ENCODE measurements around the gene C2orf76. TPM values are rescaled to one million over a fixed set of nuclear protein-coding genes. Genes with fewer than 3 reads are reported as not detected.

The C2orf76 gene
- polyA plus RNA-seq, 4 donors = 11.0 to 13.5 (median 12.2) TPM

- Histone ChIP-seq H3K9me3 (ENCODE audit: control insufficient read depth in 2 of 2, insufficient read depth in 1 of 2, low read depth in 1 of 2, low read length in 1 of 2) (no peaks in the 10 kb centered on the region), H3K4me1 (ENCODE audit: control insufficient read depth in 3 of 3, insufficient read depth in 2 of 3, low read depth in 1 of 3, low read length in 2 of 3) (peaks cover 0 to 9% (median 0%) of the 10 kb centered on the region in 3 donors), H3K36me3 (ENCODE audit: control insufficient read depth in 3 of 3, insufficient read depth in 2 of 3, low read depth in 1 of 3, low read length in 3 of 3) (no peaks in the 10 kb centered on the region), H3K27me3 (ENCODE audit: control insufficient read depth in 3 of 3, insufficient read depth in 3 of 3, low read length in 3 of 3) (no peaks in the 10 kb centered on the region), H3K4me3 (ENCODE audit: low read depth in 1 of 3, low read length in 3 of 3) (no peak overlapping the region), H3K27ac (ENCODE audit: low read depth in 1 of 3, low read length in 2 of 3) (no peak overlapping the region)
- FAIRE-seq (no peak), DNase-seq (no peak)
- 65 to 94% (median 82%) methylated on average over 4 of the region's 4 CpGs for WGBS, 3 donors
Observed at GRCh38 chr2:119308793-119309330, 57.8 kb downstream of the C2orf76 start.

GRCh38 chr2:119307419-119308140 lies 59.1 kb downstream of the C2orf76 start:
- no peaks in the 10 kb centered on the region for H3K9me3 ChIP-seq (ENCODE audit: control insufficient read depth in 2 of 2, insufficient read depth in 1 of 2, low read depth in 1 of 2, low read length in 1 of 2)
- no peak for FAIRE-seq

GRCh38 chr2:119306196-119306590 lies 60.4 kb downstream of the C2orf76 start:
- no peak for FAIRE-seq
- H3K36me3 ChIP-seq (ENCODE audit: control insufficient read depth in 3 of 3, insufficient read depth in 2 of 3, low read depth in 1 of 3, low read length in 3 of 3) = peaks cover 0 to 2% (median 0%) of the 10 kb centered on the region in 3 donors
- WGBS, 3 donors = 39 to 59% (median 58%) methylated on average over 10 of the region's 10 CpGs
- H3K4me3 ChIP-seq (ENCODE audit: low read depth in 1 of 3, low read length in 3 of 3) = no peak overlapping the region
- DNase-seq = no peak
- H3K9me3 ChIP-seq (ENCODE audit: control insufficient read depth in 2 of 2, insufficient read depth in 1 of 2, low read depth in 1 of 2, low read length in 1 of 2) = no peaks in the 10 kb centered on the region
- H3K27me3 ChIP-seq (ENCODE audit: control insufficient read depth in 3 of 3, insufficient read depth in 3 of 3, low read length in 3 of 3) = no peaks in the 10 kb centered on the region
- H3K27ac ChIP-seq (ENCODE audit: low read depth in 1 of 3, low read length in 2 of 3) = no peak overlapping the region
- peaks cover 0 to 9% (median 0%) of the 10 kb centered on the region in 3 donors for H3K4me1 ChIP-seq (ENCODE audit: control insufficient read depth in 3 of 3, insufficient read depth in 2 of 3, low read depth in 1 of 3, low read length in 2 of 3)

More at GRCh38 chr2:119307419-119308140, 59.1 kb downstream of the C2orf76 start:
- H3K4me1 ChIP-seq (ENCODE audit: control insufficient read depth in 3 of 3, insufficient read depth in 2 of 3, low read depth in 1 of 3, low read length in 2 of 3) = peaks cover 0 to 9% (median 0%) of the 10 kb centered on the region in 3 donors
- H3K4me3 ChIP-seq (ENCODE audit: low read depth in 1 of 3, low read length in 3 of 3) = no peak overlapping the region
- no peak for DNase-seq
- no peaks in the 10 kb centered on the region for H3K36me3 ChIP-seq (ENCODE audit: control insufficient read depth in 3 of 3, insufficient read depth in 2 of 3, low read depth in 1 of 3, low read length in 3 of 3)
- 88 to 96% (median 92%) methylated on average over 7 of the region's 7 CpGs for WGBS, 3 donors
- no peaks in the 10 kb centered on the region for H3K27me3 ChIP-seq (ENCODE audit: control insufficient read depth in 3 of 3, insufficient read depth in 3 of 3, low read length in 3 of 3)
- no peak overlapping the region for H3K27ac ChIP-seq (ENCODE audit: low read depth in 1 of 3, low read length in 2 of 3)

GRCh38 chr2:119305497-119306195 lies 61.0 kb downstream of the C2orf76 start:
- no peaks in the 10 kb centered on the region for H3K27me3 ChIP-seq (ENCODE audit: control insufficient read depth in 3 of 3, insufficient read depth in 3 of 3, low read length in 3 of 3)
- H3K27ac ChIP-seq (ENCODE audit: low read depth in 1 of 3, low read length in 2 of 3) = peak overlapping the region in 1 of 3 donors; percentile 12
- H3K4me1 ChIP-seq (ENCODE audit: control insufficient read depth in 3 of 3, insufficient read depth in 2 of 3, low read depth in 1 of 3, low read length in 2 of 3) = peaks cover 0 to 9% (median 0%) of the 10 kb centered on the region in 3 donors
- peaks cover 0 to 2% (median 0%) of the 10 kb centered on the region in 3 donors for H3K36me3 ChIP-seq (ENCODE audit: control insufficient read depth in 3 of 3, insufficient read depth in 2 of 3, low read depth in 1 of 3, low read length in 3 of 3)
- peak; percentile 76 to 82 for DNase-seq
- no peak overlapping the region for H3K4me3 ChIP-seq (ENCODE audit: low read depth in 1 of 3, low read length in 3 of 3)
- no peaks in the 10 kb centered on the region for H3K9me3 ChIP-seq (ENCODE audit: control insufficient read depth in 2 of 2, insufficient read depth in 1 of 2, low read depth in 1 of 2, low read length in 1 of 2)
- FAIRE-seq = no peak
- WGBS, 3 donors = 24 to 56% (median 37%) methylated on average over 12 of the region's 12 CpGs

- Histone ChIP-seq H3K4me3 (ENCODE audit: low read depth in 1 of 3, low read length in 3 of 3) (no peak overlapping the region), H3K27ac (ENCODE audit: low read depth in 1 of 3, low read length in 2 of 3) (no peak overlapping the region), H3K9me3 (ENCODE audit: control insufficient read depth in 2 of 2, insufficient read depth in 1 of 2, low read depth in 1 of 2, low read length in 1 of 2) (no peaks in the 10 kb centered on the region), H3K4me1 (ENCODE audit: control insufficient read depth in 3 of 3, insufficient read depth in 2 of 3, low read depth in 1 of 3, low read length in 2 of 3) (peaks cover 0 to 9% (median 0%) of the 10 kb centered on the region in 3 donors), H3K36me3 (ENCODE audit: control insufficient read depth in 3 of 3, insufficient read depth in 2 of 3, low read depth in 1 of 3, low read length in 3 of 3) (peaks cover 0 to 2% (median 0%) of the 10 kb centered on the region in 3 donors), H3K27me3 (ENCODE audit: control insufficient read depth in 3 of 3, insufficient read depth in 3 of 3, low read length in 3 of 3) (no peaks in the 10 kb centered on the region)
- no peak for DNase-seq
- FAIRE-seq = no peak
- WGBS, 3 donors = 33 to 63% (median 45%) methylated on average over 2 of the region's 2 CpGs
Observed at GRCh38 chr2:119304847-119305246, 61.8 kb downstream of the C2orf76 start.

- Histone ChIP-seq H3K9me3 (ENCODE audit: control insufficient read depth in 2 of 2, insufficient read depth in 1 of 2, low read depth in 1 of 2, low read length in 1 of 2) (no peaks in the 10 kb centered on the region), H3K36me3 (ENCODE audit: control insufficient read depth in 3 of 3, insufficient read depth in 2 of 3, low read depth in 1 of 3, low read length in 3 of 3) (peaks cover 0 to 2% (median 0%) of the 10 kb centered on the region in 3 donors), H3K4me3 (ENCODE audit: low read depth in 1 of 3, low read length in 3 of 3) (no peak overlapping the region), H3K27ac (ENCODE audit: low read depth in 1 of 3, low read length in 2 of 3) (no peak overlapping the region), H3K27me3 (ENCODE audit: control insufficient read depth in 3 of 3, insufficient read depth in 3 of 3, low read length in 3 of 3) (no peaks in the 10 kb centered on the region), H3K4me1 (ENCODE audit: control insufficient read depth in 3 of 3, insufficient read depth in 2 of 3, low read depth in 1 of 3, low read length in 2 of 3) (peaks cover 0 to 9% (median 0%) of the 10 kb centered on the region in 3 donors)
- DNase-seq = no peak
- WGBS, 3 donors = 94 to 97% (median 95%) methylated on average over 6 of the region's 6 CpGs
- FAIRE-seq = no peak
Observed at GRCh38 chr2:119301413-119301812, 65.2 kb downstream of the C2orf76 start.

GRCh38 chr2:119295688-119296375 lies 70.8 kb downstream of the C2orf76 start:
- H3K4me3 ChIP-seq (ENCODE audit: low read depth in 1 of 3, low read length in 3 of 3) = no peak overlapping the region
- H3K9me3 ChIP-seq (ENCODE audit: control insufficient read depth in 2 of 2, insufficient read depth in 1 of 2, low read depth in 1 of 2, low read length in 1 of 2) = no peaks in the 10 kb centered on the region
- WGBS, 3 donors = 86 to 92% (median 87%) methylated on average over 10 of the region's 10 CpGs
- no peaks in the 10 kb centered on the region for H3K27me3 ChIP-seq (ENCODE audit: control insufficient read depth in 3 of 3, insufficient read depth in 3 of 3, low read length in 3 of 3)
- H3K36me3 ChIP-seq (ENCODE audit: control insufficient read depth in 3 of 3, insufficient read depth in 2 of 3, low read depth in 1 of 3, low read length in 3 of 3) = peaks cover 0 to 2% (median 0%) of the 10 kb centered on the region in 3 donors
- FAIRE-seq (no peak), DNase-seq (no peak)
- H3K27ac ChIP-seq (ENCODE audit: low read depth in 1 of 3, low read length in 2 of 3) = no peak overlapping the region
- H3K4me1 ChIP-seq (ENCODE audit: control insufficient read depth in 3 of 3, insufficient read depth in 2 of 3, low read depth in 1 of 3, low read length in 2 of 3) = no peaks in the 10 kb centered on the region

GRCh38 chr2:119294671-119295070 lies 72.0 kb downstream of the C2orf76 start:
- H3K36me3 ChIP-seq (ENCODE audit: control insufficient read depth in 3 of 3, insufficient read depth in 2 of 3, low read depth in 1 of 3, low read length in 3 of 3) = peaks cover 0 to 2% (median 0%) of the 10 kb centered on the region in 3 donors
- WGBS, 3 donors = 86 to 94% (median 88%) methylated on average over 14 of the region's 14 CpGs
- H3K27ac ChIP-seq (ENCODE audit: low read depth in 1 of 3, low read length in 2 of 3) = no peak overlapping the region
- DNase-seq (no peak), FAIRE-seq (no peak)
- H3K27me3 ChIP-seq (ENCODE audit: control insufficient read depth in 3 of 3, insufficient read depth in 3 of 3, low read length in 3 of 3) = no peaks in the 10 kb centered on the region
- no peaks in the 10 kb centered on the region for H3K4me1 ChIP-seq (ENCODE audit: control insufficient read depth in 3 of 3, insufficient read depth in 2 of 3, low read depth in 1 of 3, low read length in 2 of 3)
- no peaks in the 10 kb centered on the region for H3K9me3 ChIP-seq (ENCODE audit: control insufficient read depth in 2 of 2, insufficient read depth in 1 of 2, low read depth in 1 of 2, low read length in 1 of 2)
- no peak overlapping the region for H3K4me3 ChIP-seq (ENCODE audit: low read depth in 1 of 3, low read length in 3 of 3)

All from small intestine (tissue), 7 donors.